ENCODE results near the gene ILRUN. TPM values are rescaled to one million over a fixed set of nuclear protein-coding genes. Genes with fewer than 3 reads are reported as not detected.
"Not testable (repeated sequence)": the region's sequence is repeated elsewhere in the genome, so short reads cannot be mapped to it uniquely, and the experiment has no call there.

ILRUN gene
- total and polyA plus RNA-seq, 10 donors: 14.6 to 75.5 (median 58.2) TPM

- no peaks in the 10 kb centered on the region for H3K36me3 ChIP-seq
- H3K27ac ChIP-seq: peak overlapping the region in 5 of 8 donors; percentile 9 to 57 (median 25)
- no peak for DNase-seq
- intact Hi-C loops (cut with DNase I; ENCODE audit: low total_unique reads): no loop called here
- TF ChIP-seq POLR2AphosphoS5 (IDR thresholded peaks at IDR 0.05) (no peak), CTCF (IDR thresholded peaks at IDR 0.05 in 8 of 11, conservative IDR thresholded peaks at IDR 0.05 in 3 of 11) (no peak), POLR2A (IDR thresholded peaks at IDR 0.05) (no peak)
- no peaks in the 10 kb centered on the region for H3K9me3 ChIP-seq
- peaks cover 24 to 85% (median 41%) of the 10 kb centered on the region in 6 donors for H3K4me1 ChIP-seq
- H3K27me3 ChIP-seq (replicated peaks in 1 of 7): no peaks in the 10 kb centered on the region
- H3K4me3 ChIP-seq: no peak overlapping the region
- WGBS, 5 donors: 45 to 81% (median 69%) methylated on average over 1 of the region's 1 CpG
Measured at GRCh38 chr6:34679552-34680253, 16.9 kb downstream of the ILRUN start.

GRCh38 chr6:34676140-34676539 is 20.4 kb downstream of the ILRUN start:
- H3K27ac ChIP-seq: peak overlapping the region in 5 of 8 donors; percentile 80 to 91 (median 83)
- intact Hi-C loops (cut with DNase I; ENCODE audit: low total_unique reads): no loop called here
- H3K27me3 ChIP-seq (replicated peaks in 1 of 7): no peaks in the 10 kb centered on the region
- H3K9me3 ChIP-seq: no peaks in the 10 kb centered on the region
- no peaks in the 10 kb centered on the region for H3K36me3 ChIP-seq
- H3K4me1 ChIP-seq: peaks cover 50 to 92% (median 65%) of the 10 kb centered on the region in 6 donors
- TF ChIP-seq POLR2AphosphoS5 (IDR thresholded peaks at IDR 0.05) (no peak), CTCF (IDR thresholded peaks at IDR 0.05 in 8 of 11, conservative IDR thresholded peaks at IDR 0.05 in 3 of 11) (no peak), POLR2A (IDR thresholded peaks at IDR 0.05) (no peak)
- H3K4me3 ChIP-seq: no peak overlapping the region
- DNase-seq: no peak

GRCh38 chr6:34674930-34675329 is 21.6 kb downstream of the ILRUN start:
- H3K36me3 ChIP-seq; H3K27me3 ChIP-seq (replicated peaks in 1 of 7); H3K4me3 ChIP-seq; DNase-seq; H3K9me3 ChIP-seq; intact Hi-C loops (cut with DNase I; ENCODE audit: low total_unique reads): not testable (repeated sequence)
- Histone ChIP-seq H3K4me1 (peaks cover 42 to 91% (median 59%) of the 10 kb centered on the region in 6 donors), H3K27ac (peak overlapping the region; percentile 30 to 91 (median 80))
- peak in 2 of 3 donors; percentile 58 to 63 for TF ChIP-seq POLR2AphosphoS5 (IDR thresholded peaks at IDR 0.05)
- 69 to 88% (median 82%) methylated on average over 9 of the region's 9 CpGs for WGBS, 5 donors

GRCh38 chr6:34674268-34674639 is 22.3 kb downstream of the ILRUN start:
- WGBS, 5 donors: 88 to 95% (median 92%) methylated on average over 5 of the region's 5 CpGs
- TF ChIP-seq CTCF (IDR thresholded peaks at IDR 0.05 in 8 of 11, conservative IDR thresholded peaks at IDR 0.05 in 3 of 11) (no peak), POLR2A (IDR thresholded peaks at IDR 0.05) (no peak), POLR2AphosphoS5 (IDR thresholded peaks at IDR 0.05) (no peak)
- Histone ChIP-seq H3K27me3 (replicated peaks in 1 of 7) (no peaks in the 10 kb centered on the region), H3K27ac (peak overlapping the region; percentile 58 to 91 (median 80)), H3K9me3 (no peaks in the 10 kb centered on the region), H3K4me1 (peaks cover 38 to 87% (median 53%) of the 10 kb centered on the region in 6 donors), H3K4me3 (peak overlapping the region in 1 of 8 donors; percentile 43), H3K36me3 (no peaks in the 10 kb centered on the region)
- intact Hi-C loops (cut with DNase I; ENCODE audit: low total_unique reads): no loop called here
- no peak for DNase-seq

All from spleen (tissue), 11 donors.